Endothelial cell of umbilical vein (primary cell): ENCODE data around the gene ZC3H12C. TPM values are rescaled to one million over a fixed set of nuclear protein-coding genes. Genes with fewer than 3 reads are reported as not detected.
A peak's percentile ranks its signal among the peaks of the same experiment; 100 is the strongest.

ENCODE experiments used
- BruUV-seq: library from RNA; stranded (reverse); fragments of 400-500 nt; replicated peaks from 2 replicates; lab custom pipeline; 2021; lab: Mats Ljungman, UMichigan
- CTCF ChIA-PET: fragments of 300-600, 350-600 bp; sonication (Branson Sonifier 250); formaldehyde crosslinking; loops from one replicate; lab custom pipeline; 2021; ENCODE audit warnings: antibody characterized with exemption, inconsistent platforms; lab: Charles Lee
- POLR2A ChIA-PET: fragments of 300-600, 350-600 bp; sonication (Branson Sonifier 250); formaldehyde crosslinking; loops from one replicate; lab custom pipeline; 2021; ENCODE audit warnings: antibody characterized with exemption, inconsistent platforms; lab: Charles Lee
- DNase-seq: peaks from one replicate; pipeline ENCODE4 v3.0.0-alpha.2; 2011; ENCODE audit warnings: low read depth, low spot score
- FAIRE-seq: peaks from 2 replicates; lab custom pipeline; 2011; peaks lifted over from hg19 to GRCh38; lab: Jason Lieb, UNC
- H2AFZ ChIP-seq: 2 replicates; pipeline ENCODE4 v1.6.0; 2012; ENCODE audit warnings: low read depth, low read length, control low read depth, inconsistent platforms
- H3K27ac ChIP-seq: 2 replicates; pipeline ENCODE4 v1.5.1; 2011; ENCODE audit warnings: low read depth, mild to moderate bottlenecking, control low read depth, low read length, moderate library complexity; ENCODE audit not compliant: insufficient read depth
- H3K27me3 ChIP-seq, 2 experiments: 2 replicates each; pipeline versions ENCODE4 v1.6.0 to v1.6.1; 2011; ENCODE audit warnings: low read length in 2 of 2, mixed read lengths in 1 of 2; ENCODE audit not compliant: control insufficient read depth in 2 of 2, insufficient read depth in 2 of 2
- H3K36me3 ChIP-seq, 2 experiments: 2 replicates in 1 of 2; 3 replicates in 1 of 2; pipeline ENCODE4 v1.5.1; 2011; ENCODE audit warnings: low read length in 2 of 2, mild to moderate bottlenecking in 1 of 2, moderate library complexity in 1 of 2; ENCODE audit not compliant: control insufficient read depth in 2 of 2, insufficient read depth in 2 of 2; ENCODE audit errors: extremely low read depth in 1 of 2
- H3K4me1 ChIP-seq: 3 replicates; pipeline ENCODE4 v1.5.1; 2011; ENCODE audit warnings: mild to moderate bottlenecking, low read length; ENCODE audit not compliant: control insufficient read depth, insufficient read depth; ENCODE audit errors: extremely low read depth
- H3K4me2 ChIP-seq: 2 replicates; pipeline ENCODE4 v1.6.1; 2011; ENCODE audit warnings: low read length, control low read depth, mixed read lengths; ENCODE audit not compliant: insufficient read depth
- H3K4me3 ChIP-seq, 3 experiments: fragments of 200-600 bp in 1 of 3; sonication (generic), shearing (Covaris generic) in 1 of 3; replicated peaks in 1 of 3; 2 replicates each; pipeline ENCODE4 v1.5.1; 2011 to 2016; ENCODE audit warnings: control low read depth in 3 of 3, low read length in 3 of 3, mild to moderate bottlenecking in 2 of 3, inconsistent platforms in 1 of 3, low read depth in 1 of 3, moderate library complexity in 1 of 3; ENCODE audit not compliant: insufficient read depth in 1 of 3
- H3K79me2 ChIP-seq: 2 replicates; pipeline ENCODE4 v1.6.0; 2012; ENCODE audit warnings: low read length, inconsistent platforms; ENCODE audit not compliant: control insufficient read depth, insufficient read depth
- H3K9ac ChIP-seq: replicated peaks from 2 replicates; pipeline ENCODE3; 2011; ENCODE audit warnings: low read length, control low read depth; ENCODE audit not compliant: insufficient read depth; ENCODE audit errors: extremely low read depth
- H3K9me1 ChIP-seq: replicated peaks from 3 replicates; pipeline ENCODE4 v1.6.0; 2011; ENCODE audit warnings: mild to moderate bottlenecking, low read length; ENCODE audit not compliant: control insufficient read depth, insufficient read depth; ENCODE audit errors: extremely low read depth
- H3K9me3 ChIP-seq: replicated peaks from 2 replicates; pipeline ENCODE4 v1.5.1; 2012; ENCODE audit warnings: low read length, inconsistent platforms; ENCODE audit not compliant: control insufficient read depth, insufficient read depth
- H4K20me1 ChIP-seq: replicated peaks from 2 replicates; pipeline ENCODE3; 2011; ENCODE audit warnings: mild to moderate bottlenecking, low read length; ENCODE audit not compliant: control insufficient read depth, insufficient read depth; ENCODE audit errors: extremely low read depth
- EZH2 ChIP-seq: IDR thresholded peaks from 2 replicates; pipeline ENCODE4 v1.6.1; 2012; ENCODE audit warnings: borderline replicate concordance, low read depth, mild to moderate bottlenecking, moderate library complexity, low read length, inconsistent platforms; ENCODE audit not compliant: severe bottlenecking
- FOS ChIP-seq: IDR thresholded peaks from 2 replicates; pipeline ENCODE4 v1.6.1; 2011; ENCODE audit warnings: mild to moderate bottlenecking, low read length, moderate library complexity, borderline replicate concordance; ENCODE audit not compliant: insufficient read depth
- GATA2 ChIP-seq: IDR thresholded peaks from 2 replicates; pipeline ENCODE4 v1.7.0; 2011; ENCODE audit warnings: low read depth, mild to moderate bottlenecking, moderate library complexity, mixed read lengths, low read length; ENCODE audit not compliant: insufficient read length, insufficient read depth
- JUN ChIP-seq: IDR thresholded peaks from 2 replicates; pipeline ENCODE4 v1.6.1; 2011; ENCODE audit warnings: borderline replicate concordance, low read depth; ENCODE audit not compliant: insufficient read length, insufficient read depth
- MYC ChIP-seq: IDR thresholded peaks from one replicate; pipeline ENCODE4 v1.6.1; 2011; ENCODE audit warnings: mild to moderate bottlenecking, low read depth, low read length
- POLR2A ChIP-seq: IDR thresholded peaks from 2 replicates; pipeline ENCODE4 v1.6.1; 2012; ENCODE audit warnings: low read depth, mild to moderate bottlenecking, control low read depth, low read length
- POLR2AphosphoS5 ChIP-seq: IDR thresholded peaks from 2 replicates; pipeline ENCODE4 v1.6.1; 2012; ENCODE audit warnings: low read depth, mild to moderate bottlenecking, control low read depth, low read length, moderate library complexity; ENCODE audit not compliant: insufficient read depth
- dilution Hi-C: fragments of 300-500 bp; cut with MboI; formaldehyde crosslinking; loops from one replicate; pipeline ENCODE4 v1.15.0; 2019; ENCODE audit warnings: low sequenced_read_pairs; ENCODE audit not compliant: extremely low pct_ligation_motif_present
- intact Hi-C: fragments of 100-400 bp; cut with micrococcal nuclease; formaldehyde crosslinking; loops from one replicate; pipeline ENCODE4 v1.10.0; 2022
- polyA plus RNA-seq, 4 experiments: library from polyadenylated mRNA; depleted of rRNA in 3 of 4; stranded (reverse) in 3 of 4; unstranded in 1 of 4; fragments of >200 nt; gene quantifications; 2 replicates each; pipeline versions ENCODE4 v1.2.1 to v1.2.3, GENCODE V29; 2011 to 2012; ENCODE audit warnings: missing spikeins in 1 of 4
- total RNA-seq: library from RNA; stranded (reverse); gene quantifications from 2 replicates; pipeline ENCODE4 v1.2.3, GENCODE V29; 2021
- TF ChIP-seq, protein P1 (sequence below), 2 donors: IDR thresholded peaks; 1 replicate in 1 of 2; 2 replicates in 1 of 2; pipeline ENCODE4 v1.5.1; 2011; ENCODE audit warnings: low read length in 2 of 2, mild to moderate bottlenecking in 2 of 2, moderate library complexity in 2 of 2, control low read depth in 1 of 2, inconsistent platforms in 1 of 2, low read depth in 1 of 2; ENCODE audit not compliant: insufficient read depth in 1 of 2; ENCODE audit errors: extremely low read depth in 1 of 2
- TF ChIP-seq, protein P2 (sequence below): IDR thresholded peaks from 2 replicates; pipeline ENCODE4 v1.6.1; 2011; ENCODE audit not compliant: insufficient read depth, insufficient read length

The ZC3H12C gene
- total and polyA plus RNA-seq, 2 donors (not counting 3 experiments of a cell fraction or from before 2014, with no cell fraction given): 5.5 to 14.7 TPM

DNA sequence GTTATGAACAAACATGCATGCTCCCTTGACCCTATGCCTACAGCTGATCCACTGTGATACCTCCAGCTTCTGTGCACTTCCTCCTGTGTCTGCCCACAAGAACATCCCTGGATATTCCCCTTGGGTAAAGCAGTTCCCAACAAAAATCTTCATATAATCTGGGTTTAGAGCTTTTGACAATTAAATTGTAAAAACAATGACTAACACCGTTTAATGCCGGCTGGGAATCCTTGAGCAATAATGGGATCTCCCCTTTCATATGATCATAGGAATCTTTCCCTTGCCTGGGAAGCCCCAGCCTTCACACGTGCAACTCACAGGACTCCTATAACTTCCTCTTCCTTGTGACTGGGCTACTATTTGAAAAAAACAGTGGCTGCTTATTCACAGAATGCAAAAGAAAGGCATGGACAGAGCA is 6.3 kb upstream of the ZC3H12C start:
- POLR2A ChIA-PET: no interaction called here
- no TSS peak for BruUV-seq
- intact Hi-C loops (no loop called here), dilution Hi-C loops (no loop called here)
- no peak overlapping the region for H3K4me2 ChIP-seq
- H3K4me1 ChIP-seq: peaks cover 2% of the 10 kb centered on the region
- CTCF ChIA-PET: no interaction called here
- H3K79me2 ChIP-seq: no peaks in the 10 kb centered on the region
- DNase-seq (peak; percentile 30), FAIRE-seq (no peak)
- H3K9me1 ChIP-seq: no peaks in the 10 kb centered on the region
- TF ChIP-seq, protein P1, sequence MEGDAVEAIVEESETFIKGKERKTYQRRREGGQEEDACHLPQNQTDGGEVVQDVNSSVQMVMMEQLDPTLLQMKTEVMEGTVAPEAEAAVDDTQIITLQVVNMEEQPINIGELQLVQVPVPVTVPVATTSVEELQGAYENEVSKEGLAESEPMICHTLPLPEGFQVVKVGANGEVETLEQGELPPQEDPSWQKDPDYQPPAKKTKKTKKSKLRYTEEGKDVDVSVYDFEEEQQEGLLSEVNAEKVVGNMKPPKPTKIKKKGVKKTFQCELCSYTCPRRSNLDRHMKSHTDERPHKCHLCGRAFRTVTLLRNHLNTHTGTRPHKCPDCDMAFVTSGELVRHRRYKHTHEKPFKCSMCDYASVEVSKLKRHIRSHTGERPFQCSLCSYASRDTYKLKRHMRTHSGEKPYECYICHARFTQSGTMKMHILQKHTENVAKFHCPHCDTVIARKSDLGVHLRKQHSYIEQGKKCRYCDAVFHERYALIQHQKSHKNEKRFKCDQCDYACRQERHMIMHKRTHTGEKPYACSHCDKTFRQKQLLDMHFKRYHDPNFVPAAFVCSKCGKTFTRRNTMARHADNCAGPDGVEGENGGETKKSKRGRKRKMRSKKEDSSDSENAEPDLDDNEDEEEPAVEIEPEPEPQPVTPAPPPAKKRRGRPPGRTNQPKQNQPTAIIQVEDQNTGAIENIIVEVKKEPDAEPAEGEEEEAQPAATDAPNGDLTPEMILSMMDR (IDR thresholded peaks at IDR 0.05; ENCODE audit: extremely low read depth in 1 of 2, insufficient read depth in 1 of 2, low read depth in 1 of 2, low read length in 2 of 2): no peak
- TF ChIP-seq MYC (no peak), JUN (no peak), GATA2 (no peak), POLR2AphosphoS5 (no peak), EZH2 (no peak), FOS (no peak), POLR2A (no peak)
- TF ChIP-seq, protein P2, sequence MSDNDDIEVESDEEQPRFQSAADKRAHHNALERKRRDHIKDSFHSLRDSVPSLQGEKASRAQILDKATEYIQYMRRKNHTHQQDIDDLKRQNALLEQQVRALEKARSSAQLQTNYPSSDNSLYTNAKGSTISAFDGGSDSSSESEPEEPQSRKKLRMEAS: no peak
- H4K20me1 ChIP-seq: no peaks in the 10 kb centered on the region
- no peak overlapping the region for H3K9ac ChIP-seq
- H2AFZ ChIP-seq: no peak overlapping the region
- H3K4me3 ChIP-seq: no peak overlapping the region
- no peaks in the 10 kb centered on the region for H3K9me3 ChIP-seq
- no peaks in the 10 kb centered on the region for H3K36me3 ChIP-seq
- H3K27me3 ChIP-seq: peaks cover 2 to 3% of the 10 kb centered on the region in 2 experiments
- no peak overlapping the region for H3K27ac ChIP-seq
